ENCODE data around the gene NRIP2.

Gene NRIP2

DNA sequence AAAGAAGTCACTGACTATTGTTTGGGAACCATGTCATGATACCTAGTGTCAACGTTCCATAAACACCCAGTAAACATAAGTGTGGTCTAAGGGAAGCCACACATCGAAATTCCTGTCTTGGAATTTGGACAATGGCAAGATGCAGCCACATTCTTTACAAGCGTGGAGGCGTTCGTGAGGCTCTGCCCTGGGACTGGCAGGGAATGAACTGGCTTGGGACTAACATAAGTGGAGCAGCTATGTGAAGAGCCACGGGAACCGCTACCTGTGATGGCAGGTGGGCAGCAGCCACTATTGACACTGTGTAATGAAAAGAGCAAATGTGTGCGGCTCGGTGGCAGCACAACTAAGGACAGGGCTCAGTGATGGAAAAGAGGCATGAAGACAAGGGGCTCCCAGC, 10.0 kb upstream of the NRIP2 start:
- Histone ChIP-seq H3K36me3 (ENCODE audit: insufficient read depth, low read length) (no peaks in the 10 kb centered on the region), H3K4me3 (ENCODE audit: low read depth, low read length) (no peak overlapping the region), H3K27ac (ENCODE audit: low read depth, low read length) (no peak overlapping the region), H2AFZ (ENCODE audit: low read length, unreplicated experiment) (no peak overlapping the region), H3K27me3 (ENCODE audit: insufficient read depth, low read length) (no peaks in the 10 kb centered on the region), H3K79me2 (ENCODE audit: control insufficient read depth, insufficient read depth, low read length, unreplicated experiment) (no peaks in the 10 kb centered on the region), H3K4me1 (ENCODE audit: control insufficient read depth, insufficient read depth, low read length, unreplicated experiment) (peaks cover 17% of the 10 kb centered on the region)

- no peaks in the 10 kb centered on the region for H3K27me3 ChIP-seq (ENCODE audit: insufficient read depth, low read length)
- H3K4me3 ChIP-seq (ENCODE audit: low read depth, low read length): no peak overlapping the region
- H2AFZ ChIP-seq (ENCODE audit: low read length, unreplicated experiment): no peak overlapping the region
- H3K27ac ChIP-seq (ENCODE audit: low read depth, low read length): no peak overlapping the region
- H3K79me2 ChIP-seq (ENCODE audit: control insufficient read depth, insufficient read depth, low read length, unreplicated experiment): no peaks in the 10 kb centered on the region
- H3K36me3 ChIP-seq (ENCODE audit: insufficient read depth, low read length): no peaks in the 10 kb centered on the region
- peaks cover 11% of the 10 kb centered on the region for H3K4me1 ChIP-seq (ENCODE audit: control insufficient read depth, insufficient read depth, low read length, unreplicated experiment)
Observed at GRCh38 chr12:2842948-2843347, 8.1 kb upstream of the NRIP2 start.

- Histone ChIP-seq H3K4me3 (ENCODE audit: low read depth, low read length) (no peak overlapping the region), H3K36me3 (ENCODE audit: insufficient read depth, low read length) (no peaks in the 10 kb centered on the region), H3K27me3 (ENCODE audit: insufficient read depth, low read length) (no peaks in the 10 kb centered on the region), H3K27ac (ENCODE audit: low read depth, low read length) (no peak overlapping the region), H3K4me1 (ENCODE audit: control insufficient read depth, insufficient read depth, low read length, unreplicated experiment) (peaks cover 11% of the 10 kb centered on the region), H3K79me2 (ENCODE audit: control insufficient read depth, insufficient read depth, low read length, unreplicated experiment) (no peaks in the 10 kb centered on the region), H2AFZ (ENCODE audit: low read length, unreplicated experiment) (no peak overlapping the region)
Observed at GRCh38 chr12:2841056-2841650, 6.3 kb upstream of the NRIP2 start.

DNA sequence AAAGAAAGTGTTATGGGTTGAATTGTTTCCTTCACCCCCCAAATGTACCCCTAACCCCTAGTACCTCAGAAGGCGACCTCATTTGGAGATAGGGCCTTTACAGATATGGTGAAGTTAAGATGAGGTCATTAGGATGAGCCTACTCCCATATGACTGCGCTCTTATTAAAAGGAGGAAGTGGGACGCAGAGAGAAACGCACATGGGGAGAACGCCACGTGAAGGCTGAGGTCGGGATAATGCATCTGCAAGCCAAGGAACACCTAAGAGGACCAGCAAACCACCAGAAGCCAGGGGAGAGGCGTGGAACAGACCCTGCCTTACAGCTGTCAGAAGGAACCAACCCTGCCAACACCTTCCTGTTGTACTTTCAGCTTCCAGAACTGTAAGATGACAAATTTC, 1.7 kb upstream of the NRIP2 start:
- Histone ChIP-seq H3K4me1 (ENCODE audit: control insufficient read depth, insufficient read depth, low read length, unreplicated experiment) (peaks cover 7% of the 10 kb centered on the region), H3K27me3 (ENCODE audit: insufficient read depth, low read length) (peaks cover 12% of the 10 kb centered on the region; the same call in 1 of the 2 replicates), H3K79me2 (ENCODE audit: control insufficient read depth, insufficient read depth, low read length, unreplicated experiment) (no peaks in the 10 kb centered on the region), H2AFZ (ENCODE audit: low read length, unreplicated experiment) (no peak overlapping the region), H3K4me3 (ENCODE audit: low read depth, low read length) (no peak overlapping the region), H3K27ac (ENCODE audit: low read depth, low read length) (no peak overlapping the region), H3K36me3 (ENCODE audit: insufficient read depth, low read length) (no peaks in the 10 kb centered on the region)

GRCh38 chr12:2835691-2836403, 1.0 kb upstream of the NRIP2 start:
- Histone ChIP-seq H3K36me3 (ENCODE audit: insufficient read depth, low read length) (no peaks in the 10 kb centered on the region), H3K27ac (ENCODE audit: low read depth, low read length) (no peak overlapping the region)

DNA sequence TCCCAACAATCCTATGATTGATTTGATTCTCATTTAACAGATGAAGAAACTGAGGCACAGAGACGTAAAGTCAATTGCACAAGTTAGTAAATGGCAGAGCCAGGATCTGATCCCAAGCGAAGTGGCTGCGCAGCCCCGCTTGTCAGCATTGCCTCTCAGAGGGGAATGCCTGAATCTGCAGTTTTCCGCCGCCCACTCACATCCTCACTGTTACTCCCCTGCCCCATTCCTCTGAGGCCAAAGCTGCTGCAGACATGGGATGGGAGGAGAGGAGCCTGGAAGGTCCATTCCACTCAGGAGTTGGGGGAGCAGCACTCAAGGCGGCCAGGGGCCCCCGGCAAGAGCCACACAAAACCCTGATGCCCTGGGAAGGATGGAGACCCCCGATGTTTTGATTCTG, 1.0 kb downstream of the NRIP2 start:
- H3K27me3 ChIP-seq (ENCODE audit: insufficient read depth, low read length): peaks cover 12% of the 10 kb centered on the region; the same call in 1 of the 2 replicates
- no peak overlapping the region for H2AFZ ChIP-seq (ENCODE audit: low read length, unreplicated experiment)
- peaks cover 7% of the 10 kb centered on the region for H3K4me1 ChIP-seq (ENCODE audit: control insufficient read depth, insufficient read depth, low read length, unreplicated experiment)
- H3K4me3 ChIP-seq (ENCODE audit: low read depth, low read length): no peak overlapping the region
- H3K27ac ChIP-seq (ENCODE audit: low read depth, low read length): no peak overlapping the region
- peaks cover 2% of the 10 kb centered on the region; the same call in 1 of the 2 replicates for H3K36me3 ChIP-seq (ENCODE audit: insufficient read depth, low read length)
- no peaks in the 10 kb centered on the region for H3K79me2 ChIP-seq (ENCODE audit: control insufficient read depth, insufficient read depth, low read length, unreplicated experiment)

More at GRCh38 chr12:2835691-2836403, 1.0 kb upstream of the NRIP2 start:
- Histone ChIP-seq H3K79me2 (ENCODE audit: control insufficient read depth, insufficient read depth, low read length, unreplicated experiment) (no peaks in the 10 kb centered on the region), H3K27me3 (ENCODE audit: insufficient read depth, low read length) (peaks cover 12% of the 10 kb centered on the region; the same call in 1 of the 2 replicates), H2AFZ (ENCODE audit: low read length, unreplicated experiment) (no peak overlapping the region), H3K4me3 (ENCODE audit: low read depth, low read length) (no peak overlapping the region), H3K4me1 (ENCODE audit: control insufficient read depth, insufficient read depth, low read length, unreplicated experiment) (peaks cover 7% of the 10 kb centered on the region)

GRCh38 chr12:2833327-2833726, 1.5 kb downstream of the NRIP2 start:
- Histone ChIP-seq H3K4me3 (ENCODE audit: low read depth, low read length) (no peak overlapping the region), H3K27me3 (ENCODE audit: insufficient read depth, low read length) (peaks cover 12% of the 10 kb centered on the region; the same call in 1 of the 2 replicates), H3K36me3 (ENCODE audit: insufficient read depth, low read length) (peaks cover 2% of the 10 kb centered on the region; the same call in 1 of the 2 replicates), H2AFZ (ENCODE audit: low read length, unreplicated experiment) (no peak overlapping the region), H3K4me1 (ENCODE audit: control insufficient read depth, insufficient read depth, low read length, unreplicated experiment) (peaks cover 7% of the 10 kb centered on the region), H3K79me2 (ENCODE audit: control insufficient read depth, insufficient read depth, low read length, unreplicated experiment) (no peaks in the 10 kb centered on the region), H3K27ac (ENCODE audit: low read depth, low read length) (no peak overlapping the region)

- H3K4me3 ChIP-seq (ENCODE audit: low read depth, low read length): no peak overlapping the region
- no peak overlapping the region for H2AFZ ChIP-seq (ENCODE audit: low read length, unreplicated experiment)
- no peaks in the 10 kb centered on the region for H3K79me2 ChIP-seq (ENCODE audit: control insufficient read depth, insufficient read depth, low read length, unreplicated experiment)
- peaks cover 2% of the 10 kb centered on the region; the same call in 1 of the 2 replicates for H3K36me3 ChIP-seq (ENCODE audit: insufficient read depth, low read length)
- no peak overlapping the region for H3K27ac ChIP-seq (ENCODE audit: low read depth, low read length)
- peaks cover 12% of the 10 kb centered on the region; the same call in 1 of the 2 replicates for H3K27me3 ChIP-seq (ENCODE audit: insufficient read depth, low read length)
- peaks cover 7% of the 10 kb centered on the region for H3K4me1 ChIP-seq (ENCODE audit: control insufficient read depth, insufficient read depth, low read length, unreplicated experiment)
Observed at GRCh38 chr12:2832550-2833127, 2.2 kb downstream of the NRIP2 start.

DNA sequence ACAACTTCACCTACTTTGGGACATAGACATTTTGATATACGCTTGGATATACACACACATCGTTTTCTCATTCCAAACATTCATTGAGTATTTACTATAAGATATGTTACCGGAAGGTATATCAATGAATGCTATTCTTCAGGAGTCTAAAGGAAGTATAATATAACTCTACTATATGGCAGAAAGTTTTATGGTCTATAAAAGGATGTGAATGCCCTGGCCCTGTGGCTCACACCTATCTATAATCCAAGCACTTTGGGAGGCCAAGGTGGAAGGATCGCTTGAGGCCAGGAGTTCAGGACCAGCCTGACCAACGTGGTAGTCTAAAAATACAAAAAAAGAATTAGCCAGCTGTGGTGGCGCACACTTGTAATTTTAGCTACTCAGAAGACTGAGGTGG, 5.6 kb downstream of the NRIP2 start:
- peaks cover 3% of the 10 kb centered on the region; the same call in 1 of the 2 replicates for H3K36me3 ChIP-seq (ENCODE audit: insufficient read depth, low read length)
- H3K4me3 ChIP-seq (ENCODE audit: low read depth, low read length): no peak overlapping the region
- peaks cover 2% of the 10 kb centered on the region for H3K4me1 ChIP-seq (ENCODE audit: control insufficient read depth, insufficient read depth, low read length, unreplicated experiment)
- no peak overlapping the region for H3K27ac ChIP-seq (ENCODE audit: low read depth, low read length)
- H2AFZ ChIP-seq (ENCODE audit: low read length, unreplicated experiment): no peak overlapping the region
- H3K79me2 ChIP-seq (ENCODE audit: control insufficient read depth, insufficient read depth, low read length, unreplicated experiment): no peaks in the 10 kb centered on the region
- 0 out of 2 replicates have a peak, but pooled peaks cover 3% of the 10 kb centered on the region for H3K27me3 ChIP-seq (ENCODE audit: insufficient read depth, low read length)

DNA sequence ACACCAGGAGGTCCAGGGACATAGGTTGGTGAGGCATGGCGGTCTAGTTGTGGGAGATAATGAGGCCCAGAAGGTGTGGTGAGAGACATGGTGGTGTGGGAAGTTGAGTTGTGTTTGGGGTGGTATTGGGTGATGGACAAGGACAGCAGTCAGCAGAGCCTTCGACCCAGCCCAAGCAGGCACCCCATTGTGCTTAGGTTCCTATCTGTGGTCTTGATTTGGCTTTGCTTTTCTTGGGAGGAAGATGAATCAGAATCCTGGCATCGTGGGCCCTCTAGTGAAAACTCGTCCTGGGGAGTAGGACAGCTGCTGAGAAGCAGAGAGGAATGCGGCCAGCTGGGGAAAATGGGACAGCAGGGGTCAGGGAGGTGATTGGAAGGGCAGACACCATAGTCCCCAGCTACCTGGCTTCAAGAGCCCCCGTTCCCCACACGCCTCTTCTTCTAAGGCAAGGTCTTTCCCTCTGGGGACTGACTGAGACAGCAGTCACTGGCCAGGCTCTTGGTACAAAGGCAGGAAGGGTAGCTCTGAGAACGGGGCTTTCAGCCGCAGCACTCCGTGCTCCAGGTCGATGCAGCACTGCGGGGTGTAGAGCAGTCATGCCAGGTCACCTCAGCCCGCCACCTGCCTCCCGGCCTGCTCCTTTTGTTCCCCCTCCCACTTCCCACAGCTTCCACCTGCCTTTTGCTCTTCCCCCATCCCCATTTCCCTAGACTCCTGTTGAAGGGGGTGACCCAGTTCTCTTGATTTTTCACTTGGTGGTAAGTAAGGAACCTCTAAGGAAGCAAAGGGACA, 7.9 kb downstream of the NRIP2 start:
- Histone ChIP-seq H3K4me3 (ENCODE audit: low read depth, low read length) (no peak overlapping the region), H3K27ac (ENCODE audit: low read depth, low read length) (no peak overlapping the region), H3K4me1 (ENCODE audit: control insufficient read depth, insufficient read depth, low read length, unreplicated experiment) (no peaks in the 10 kb centered on the region), H3K36me3 (ENCODE audit: insufficient read depth, low read length) (peaks cover 7% of the 10 kb centered on the region; the same call in 1 of the 2 replicates), H3K79me2 (ENCODE audit: control insufficient read depth, insufficient read depth, low read length, unreplicated experiment) (no peaks in the 10 kb centered on the region), H2AFZ (ENCODE audit: low read length, unreplicated experiment) (no peak overlapping the region), H3K27me3 (ENCODE audit: insufficient read depth, low read length) (no peaks in the 10 kb centered on the region)
